Activated naive CD4-positive, alpha-beta T cell treated with Interleukin-2 at 50 U/mL for 16 hours (primary cell): Measurements from ENCODE around the gene SMTNL1.

Experiments used
- DNase-seq: peaks from one replicate; pipeline ENCODE4 v3.0.0-alpha.2; 2020

The SMTNL1 gene

GRCh38 chr11:57546869-57547475 is 9.6 kb downstream of the SMTNL1 start:
- DNase-seq: no peak

GRCh38 chr11:57547854-57548377 is 10.5 kb downstream of the SMTNL1 start:
- no peak for DNase-seq

GRCh38 chr11:57549983-57550382 is 12.6 kb downstream of the SMTNL1 start:
- DNase-seq: no peak

GRCh38 chr11:57551941-57552340 is 14.5 kb downstream of the SMTNL1 start:
- no peak for DNase-seq

- DNase-seq: no peak
Measured at GRCh38 chr11:57552479-57552878, 15.1 kb downstream of the SMTNL1 start.

GRCh38 chr11:57555393-57555792 is 18.0 kb downstream of the SMTNL1 start:
- DNase-seq: no peak

GRCh38 chr11:57556041-57556440 is 18.6 kb downstream of the SMTNL1 start:
- no peak for DNase-seq

- no peak for DNase-seq
Measured at GRCh38 chr11:57560146-57560545, 22.8 kb downstream of the SMTNL1 start.

- DNase-seq: no peak
Measured at GRCh38 chr11:57562596-57562995, 25.2 kb downstream of the SMTNL1 start.

- peak; percentile 31 for DNase-seq
Measured at GRCh38 chr11:57566005-57566904, 28.9 kb downstream of the SMTNL1 start.

- no peak for DNase-seq
Measured at GRCh38 chr11:57566905-57567514, 29.6 kb downstream of the SMTNL1 start.

- DNase-seq: peak; percentile 90
Measured at GRCh38 chr11:57567515-57568329, 30.3 kb downstream of the SMTNL1 start, which contains the start of gene UBE2L6. TSS of gene UBE2L6 (minus strand) at chr11:57567672. CDS start at chr11:57567611, 61 bp downstream.

- DNase-seq: no peak
Measured at GRCh38 chr11:57568330-57568766, 31.0 kb downstream of the SMTNL1 start.

- no peak for DNase-seq
Measured at GRCh38 chr11:57571606-57572005, 34.2 kb downstream of the SMTNL1 start.

GRCh38 chr11:57574061-57574460 is 36.7 kb downstream of the SMTNL1 start:
- DNase-seq: no peak

- DNase-seq: no peak
Measured at GRCh38 chr11:57584341-57584740, 46.9 kb downstream of the SMTNL1 start.

GRCh38 chr11:57585301-57585700 is 47.9 kb downstream of the SMTNL1 start:
- DNase-seq: no peak

GRCh38 chr11:57586711-57587245 is 49.4 kb downstream of the SMTNL1 start:
- no peak for DNase-seq

- DNase-seq: no peak
Measured at GRCh38 chr11:57588046-57588710, 50.8 kb downstream of the SMTNL1 start.

- no peak for DNase-seq
Measured at GRCh38 chr11:57596266-57596885, 59.0 kb downstream of the SMTNL1 start.

GRCh38 chr11:57597461-57597915 is 60.1 kb downstream of the SMTNL1 start, which contains the start of gene SERPING1:
TSS of gene SERPING1 (plus strand) at chr11:57597685. CDS start at chr11:57598271, 586 bp downstream.
- DNase-seq: no peak
